ENCODE results near the gene BBS9. TPM values are rescaled to one million over a fixed set of nuclear protein-coding genes. Genes with fewer than 3 reads are reported as not detected.

BBS9 gene
- total RNA-seq, 1 experiment from 2014 or later, result 4.7 TPM

DNA sequence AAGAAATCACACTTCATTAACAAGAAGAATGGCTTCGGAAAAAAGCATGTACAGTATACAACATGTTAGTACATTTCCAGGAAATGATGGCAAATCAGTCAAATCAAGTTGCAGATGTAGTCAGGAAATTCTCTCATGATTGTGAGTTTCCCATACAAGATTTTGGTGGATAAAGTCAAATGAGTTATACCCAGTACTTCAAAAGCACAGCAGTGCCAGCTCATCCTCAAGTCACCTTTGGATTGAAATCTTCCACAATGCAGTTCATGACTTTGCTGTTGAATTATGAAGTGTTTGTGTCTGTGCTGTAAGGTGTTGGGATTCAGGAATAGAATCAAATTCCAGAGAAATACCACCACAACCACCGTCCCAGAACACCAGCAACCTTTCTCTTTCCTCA is 474.7 kb downstream of the BBS9 start:
- DNase-seq, result no peak
- Mint-ChIP-seq H3K9me3 (ENCODE audit: unreplicated experiment) (no peaks in the 10 kb centered on the region), H3K36me3 (ENCODE audit: insufficient read depth, unreplicated experiment) (no peaks in the 10 kb centered on the region), H3K4me3 (ENCODE audit: unreplicated experiment) (no peak overlapping the region), H3K27me3 (ENCODE audit: insufficient read depth, unreplicated experiment) (no peaks in the 10 kb centered on the region), H3K27ac (ENCODE audit: unreplicated experiment) (no peak overlapping the region), H3K4me1 (ENCODE audit: low read depth, unreplicated experiment) (no peaks in the 10 kb centered on the region)
- POLR2A ChIA-PET, result no interaction called here
- CTCF ChIA-PET, result no interaction called here
- H3K27me3 ChIP-seq (replicated peaks; ENCODE audit: control insufficient read depth, insufficient read depth, low read length), result no peaks in the 10 kb centered on the region; the same call in 1 of the 2 replicates
- H3K4me1 ChIP-seq, result no peaks in the 10 kb centered on the region; the same call in 1 of the 2 replicates
- no peaks in the 10 kb centered on the region for H3K36me3 ChIP-seq (ENCODE audit: control insufficient read depth, insufficient read depth, low read length)
- no peaks in the 10 kb centered on the region for H3K9me3 ChIP-seq
- H3K4me3 ChIP-seq (ENCODE audit: low read depth, low read length), result no peak overlapping the region
- TF ChIP-seq, protein P1, sequence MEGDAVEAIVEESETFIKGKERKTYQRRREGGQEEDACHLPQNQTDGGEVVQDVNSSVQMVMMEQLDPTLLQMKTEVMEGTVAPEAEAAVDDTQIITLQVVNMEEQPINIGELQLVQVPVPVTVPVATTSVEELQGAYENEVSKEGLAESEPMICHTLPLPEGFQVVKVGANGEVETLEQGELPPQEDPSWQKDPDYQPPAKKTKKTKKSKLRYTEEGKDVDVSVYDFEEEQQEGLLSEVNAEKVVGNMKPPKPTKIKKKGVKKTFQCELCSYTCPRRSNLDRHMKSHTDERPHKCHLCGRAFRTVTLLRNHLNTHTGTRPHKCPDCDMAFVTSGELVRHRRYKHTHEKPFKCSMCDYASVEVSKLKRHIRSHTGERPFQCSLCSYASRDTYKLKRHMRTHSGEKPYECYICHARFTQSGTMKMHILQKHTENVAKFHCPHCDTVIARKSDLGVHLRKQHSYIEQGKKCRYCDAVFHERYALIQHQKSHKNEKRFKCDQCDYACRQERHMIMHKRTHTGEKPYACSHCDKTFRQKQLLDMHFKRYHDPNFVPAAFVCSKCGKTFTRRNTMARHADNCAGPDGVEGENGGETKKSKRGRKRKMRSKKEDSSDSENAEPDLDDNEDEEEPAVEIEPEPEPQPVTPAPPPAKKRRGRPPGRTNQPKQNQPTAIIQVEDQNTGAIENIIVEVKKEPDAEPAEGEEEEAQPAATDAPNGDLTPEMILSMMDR (IDR thresholded peaks at IDR 0.05; ENCODE audit: insufficient read depth in 1 of 2, low read depth in 1 of 2, low read length in 1 of 2, severe bottlenecking in 1 of 2, unreplicated experiment in 1 of 2), result no peak
- BruUV-seq (replicated peaks), result no TSS peak
- intact Hi-C loops (cut with micrococcal nuclease; ENCODE audit: unreplicated experiment), result no loop called here

DNA sequence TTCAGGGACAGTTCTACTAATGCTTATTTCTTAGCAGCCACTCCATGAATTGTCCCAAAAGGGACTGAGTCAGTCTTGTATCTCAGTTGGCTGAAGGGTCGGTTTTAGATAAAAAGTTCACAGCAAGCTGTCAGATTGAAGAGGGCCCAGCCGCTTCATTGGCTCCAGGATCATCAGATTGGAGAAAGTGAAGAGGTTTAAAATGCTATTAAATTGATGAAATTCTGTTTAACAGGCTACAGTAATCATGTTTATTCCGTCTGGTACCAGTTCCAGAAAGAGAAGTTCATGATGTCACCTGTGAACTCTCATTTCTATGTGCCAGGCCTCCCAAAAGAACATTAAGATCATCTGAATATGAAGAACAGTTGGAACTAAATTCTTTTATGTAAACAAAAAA is 481.6 kb downstream of the BBS9 start:
- no peak overlapping the region for H3K4me3 ChIP-seq (ENCODE audit: low read depth, low read length)
- Mint-ChIP-seq H3K4me3 (ENCODE audit: unreplicated experiment) (no peak overlapping the region), H3K27me3 (ENCODE audit: insufficient read depth, unreplicated experiment) (no peaks in the 10 kb centered on the region), H3K27ac (ENCODE audit: unreplicated experiment) (no peak overlapping the region), H3K4me1 (ENCODE audit: low read depth, unreplicated experiment) (peaks cover 15% of the 10 kb centered on the region), H3K9me3 (ENCODE audit: unreplicated experiment) (no peaks in the 10 kb centered on the region), H3K36me3 (ENCODE audit: insufficient read depth, unreplicated experiment) (no peaks in the 10 kb centered on the region)
- no peaks in the 10 kb centered on the region for H3K9me3 ChIP-seq
- no TSS peak for BruUV-seq (replicated peaks)
- TF ChIP-seq, protein P1 (IDR thresholded peaks at IDR 0.05; ENCODE audit: insufficient read depth in 1 of 2, low read depth in 1 of 2, low read length in 1 of 2, severe bottlenecking in 1 of 2, unreplicated experiment in 1 of 2), result no peak
- CTCF ChIA-PET, result no interaction called here
- H3K36me3 ChIP-seq (ENCODE audit: control insufficient read depth, insufficient read depth, low read length), result no peaks in the 10 kb centered on the region
- intact Hi-C loops (cut with micrococcal nuclease; ENCODE audit: unreplicated experiment), result no loop called here
- POLR2A ChIA-PET, result no interaction called here
- no peak for DNase-seq
- H3K27me3 ChIP-seq (replicated peaks; ENCODE audit: control insufficient read depth, insufficient read depth, low read length), result no peaks in the 10 kb centered on the region
- H3K4me1 ChIP-seq, result no peaks in the 10 kb centered on the region

DNA sequence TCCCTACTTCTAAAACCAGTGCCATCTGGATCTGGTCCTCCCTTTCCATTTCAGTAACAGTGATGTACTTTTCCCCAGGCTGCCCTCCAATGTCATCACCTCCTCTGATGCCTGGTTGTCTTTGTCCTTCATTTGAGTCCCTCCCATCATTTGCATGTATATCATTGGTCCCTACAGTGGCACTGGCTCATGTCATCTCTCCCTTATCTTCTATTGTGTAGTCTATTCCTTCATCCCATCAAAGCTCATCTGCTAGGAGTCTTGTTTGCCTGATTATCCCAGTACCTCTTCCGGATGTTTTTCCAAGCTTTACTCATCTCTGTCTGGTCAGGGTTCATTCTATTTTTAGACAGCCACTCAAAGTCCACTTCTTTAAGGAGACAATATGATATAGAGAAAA is 483.1 kb downstream of the BBS9 start:
- CTCF ChIA-PET, result no interaction called here
- TF ChIP-seq, protein P1 (IDR thresholded peaks at IDR 0.05; ENCODE audit: insufficient read depth in 1 of 2, low read depth in 1 of 2, low read length in 1 of 2, severe bottlenecking in 1 of 2, unreplicated experiment in 1 of 2), result no peak
- Mint-ChIP-seq H3K27ac (ENCODE audit: unreplicated experiment) (no peak overlapping the region), H3K27me3 (ENCODE audit: insufficient read depth, unreplicated experiment) (peaks cover under 1% of the 10 kb centered on the region), H3K4me1 (ENCODE audit: low read depth, unreplicated experiment) (peaks cover 15% of the 10 kb centered on the region), H3K4me3 (ENCODE audit: unreplicated experiment) (no peak overlapping the region), H3K9me3 (ENCODE audit: unreplicated experiment) (no peaks in the 10 kb centered on the region), H3K36me3 (ENCODE audit: insufficient read depth, unreplicated experiment) (no peaks in the 10 kb centered on the region)
- intact Hi-C loops (cut with micrococcal nuclease; ENCODE audit: unreplicated experiment), result no loop called here
- no peak overlapping the region for H3K4me3 ChIP-seq (ENCODE audit: low read depth, low read length)
- no peaks in the 10 kb centered on the region for H3K4me1 ChIP-seq
- no peaks in the 10 kb centered on the region for H3K27me3 ChIP-seq (replicated peaks; ENCODE audit: control insufficient read depth, insufficient read depth, low read length)
- no TSS peak for BruUV-seq (replicated peaks)
- DNase-seq, result no peak
- POLR2A ChIA-PET, result no interaction called here
- no peaks in the 10 kb centered on the region for H3K36me3 ChIP-seq (ENCODE audit: control insufficient read depth, insufficient read depth, low read length)
- no peaks in the 10 kb centered on the region for H3K9me3 ChIP-seq
